HG03460 (cell line): ENCODE data around the gene ITPR1.

Experiments
- ATAC-seq: cut with Tn5 transposase; IDR thresholded peaks from one replicate; pipeline ENCODE4 v1.9.1; 2021; ENCODE audit not compliant: unreplicated experiment

The ITPR1 gene

DNA sequence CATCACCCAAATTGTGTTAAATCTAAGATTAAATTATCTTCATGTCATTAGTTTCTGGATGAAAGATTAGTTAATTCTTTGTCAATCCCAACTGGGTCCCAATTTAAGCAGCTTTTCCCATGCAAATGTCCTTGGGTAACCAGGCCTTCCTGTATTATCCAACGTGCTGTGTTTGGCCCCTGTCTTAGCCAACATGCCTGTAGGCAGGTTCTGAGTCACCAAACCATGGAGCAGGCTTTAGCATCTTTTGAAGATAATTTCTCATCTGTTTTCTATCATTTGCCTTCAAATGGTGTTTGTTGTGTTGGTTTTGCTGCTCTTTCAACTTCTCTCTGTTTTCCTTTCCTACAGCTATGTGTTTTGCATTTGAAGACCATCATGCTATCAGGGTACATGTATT is 216.2 kb downstream of the ITPR1 start:
- ATAC-seq: no peak

DNA sequence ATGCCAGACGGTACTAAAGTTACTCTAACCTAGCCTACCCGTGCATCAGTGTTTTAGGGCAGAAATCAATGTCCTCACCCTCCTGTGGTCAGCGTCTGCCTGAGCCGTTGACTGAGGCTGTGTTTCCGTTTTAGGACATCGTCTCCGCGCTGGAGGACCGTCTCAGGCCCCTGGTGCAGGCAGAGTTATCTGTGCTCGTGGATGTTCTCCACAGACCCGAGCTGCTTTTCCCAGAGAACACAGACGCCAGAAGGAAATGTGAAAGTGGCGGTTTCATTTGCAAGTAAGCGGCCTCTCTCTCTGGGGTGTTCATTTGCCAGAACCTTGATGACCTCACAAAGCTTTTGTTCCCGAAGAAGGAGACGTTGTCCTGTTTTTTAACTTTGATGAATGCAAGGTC is 217.0 kb downstream of the ITPR1 start:
- no peak for ATAC-seq

DNA sequence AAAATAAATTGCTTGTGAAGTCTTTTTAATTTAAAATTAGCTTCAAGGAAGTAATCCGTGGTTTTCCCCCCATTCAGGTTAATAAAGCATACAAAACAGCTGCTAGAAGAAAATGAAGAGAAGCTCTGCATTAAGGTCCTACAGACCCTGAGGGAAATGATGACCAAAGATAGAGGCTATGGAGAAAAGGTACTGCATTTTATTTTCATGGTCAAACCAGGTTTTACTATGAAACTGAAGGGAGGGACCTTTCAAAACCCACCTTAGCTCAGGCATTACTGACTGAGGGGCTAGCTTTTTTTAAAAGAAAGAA is 218.5 kb downstream of the ITPR1 start:
- peak; percentile 22 for ATAC-seq

DNA sequence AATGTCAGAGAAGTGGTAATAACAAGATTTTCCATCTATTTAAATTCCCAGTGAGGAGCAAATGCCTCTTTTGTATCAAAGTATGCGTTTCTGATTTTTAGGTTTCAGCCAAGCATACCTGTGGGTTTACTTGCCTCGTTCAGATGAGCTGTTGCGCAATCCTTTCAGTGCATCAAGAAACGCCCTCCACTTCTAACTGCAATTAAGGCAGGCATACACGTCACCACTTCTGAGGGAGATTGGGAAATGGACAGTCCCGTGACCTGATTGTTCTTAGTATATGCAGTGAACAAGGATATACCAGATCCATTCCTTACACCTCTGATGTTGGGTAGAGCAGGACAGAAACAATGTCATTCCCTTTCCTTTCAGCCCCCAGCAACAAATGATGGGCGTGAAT is 219.0 kb downstream of the ITPR1 start:
- ATAC-seq: no peak

DNA sequence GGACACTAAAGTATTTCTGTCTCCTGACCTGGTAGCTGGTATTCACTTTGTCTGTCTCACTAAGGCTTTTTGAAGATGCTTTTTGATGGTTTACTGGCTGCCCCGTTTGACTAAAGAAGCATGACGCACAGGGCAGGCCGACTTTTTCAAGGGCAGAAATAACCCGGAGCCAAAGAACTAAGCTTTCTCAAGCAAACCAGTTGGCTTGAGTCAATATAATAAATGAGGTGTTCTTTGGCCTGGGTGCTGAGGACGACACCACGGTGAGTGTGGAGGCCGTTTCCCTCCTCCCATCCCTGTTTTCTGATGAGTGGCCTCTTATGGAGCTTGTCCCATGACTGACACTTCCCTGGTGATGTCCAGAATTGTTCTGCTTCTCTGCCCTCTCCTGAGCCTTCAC is 220.9 kb downstream of the ITPR1 start:
- no peak for ATAC-seq

DNA sequence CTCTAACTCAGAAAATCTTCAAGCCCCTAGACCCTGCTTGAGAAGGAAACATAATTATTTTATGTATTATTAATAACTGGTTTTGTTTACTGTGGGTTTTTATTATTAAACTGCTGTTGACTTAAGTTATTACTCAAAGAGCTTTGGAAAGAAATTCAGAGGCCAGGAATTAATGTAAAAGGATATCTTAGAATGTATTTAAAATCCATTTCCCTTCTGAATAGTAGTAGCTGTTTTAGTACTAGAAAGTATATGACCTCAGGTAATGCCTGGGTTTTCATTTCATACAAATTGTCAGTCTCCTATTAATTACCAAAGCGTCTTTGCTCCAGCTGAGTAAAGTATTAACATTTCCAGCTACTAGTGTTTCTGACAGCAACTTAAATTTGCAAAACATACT is 223.1 kb downstream of the ITPR1 start:
- ATAC-seq: no peak

DNA sequence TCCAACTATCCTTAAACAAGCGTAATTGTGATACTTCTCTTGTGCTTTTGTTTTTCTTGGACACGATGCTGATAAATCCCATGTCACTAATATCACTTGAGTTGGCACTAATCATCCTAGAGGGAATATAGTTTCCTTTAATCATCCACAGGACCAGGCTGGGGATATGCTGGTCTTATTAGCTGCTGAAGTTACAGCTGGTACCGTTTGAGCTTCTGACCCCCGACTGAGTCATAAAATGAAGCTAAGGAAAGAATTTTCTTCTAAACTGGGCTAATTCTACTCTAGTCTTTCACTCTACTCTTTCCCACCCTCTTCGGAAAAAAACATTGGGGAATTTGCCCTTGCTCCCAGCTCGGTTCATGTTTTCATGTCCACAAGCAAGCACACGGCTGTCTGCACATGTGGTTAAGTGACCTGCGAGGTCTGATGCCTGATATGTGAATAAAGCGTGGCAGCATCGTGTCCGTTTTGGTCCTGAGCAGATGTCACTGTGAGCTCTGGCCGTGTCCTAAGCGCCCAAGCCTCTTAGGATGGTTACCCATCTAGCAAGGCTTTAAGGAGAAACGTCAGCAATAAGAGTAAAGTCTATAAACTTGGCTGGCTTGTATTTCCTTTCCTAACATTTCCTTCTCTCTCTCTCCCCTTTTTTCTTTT is 223.7 kb downstream of the ITPR1 start:
- ATAC-seq: no peak

DNA sequence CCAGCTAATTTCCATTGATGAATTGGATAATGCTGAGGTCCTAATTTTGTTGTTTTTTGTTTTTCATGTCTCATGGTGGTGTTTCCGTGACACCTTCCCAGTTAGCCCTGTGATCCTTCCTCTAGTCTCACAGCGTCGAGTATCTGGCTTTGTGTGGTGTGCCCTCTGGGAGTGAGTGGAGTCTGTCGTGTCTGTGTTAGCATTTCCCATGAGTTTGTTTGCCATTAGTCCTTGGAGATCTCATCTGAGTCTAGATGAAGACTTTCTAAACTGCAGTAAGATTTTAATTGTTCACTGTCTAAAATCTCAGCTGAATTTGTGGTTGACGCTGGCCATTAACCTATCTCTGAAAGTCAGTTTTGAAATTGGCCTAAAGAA is 224.2 kb downstream of the ITPR1 start:
- no peak for ATAC-seq

DNA sequence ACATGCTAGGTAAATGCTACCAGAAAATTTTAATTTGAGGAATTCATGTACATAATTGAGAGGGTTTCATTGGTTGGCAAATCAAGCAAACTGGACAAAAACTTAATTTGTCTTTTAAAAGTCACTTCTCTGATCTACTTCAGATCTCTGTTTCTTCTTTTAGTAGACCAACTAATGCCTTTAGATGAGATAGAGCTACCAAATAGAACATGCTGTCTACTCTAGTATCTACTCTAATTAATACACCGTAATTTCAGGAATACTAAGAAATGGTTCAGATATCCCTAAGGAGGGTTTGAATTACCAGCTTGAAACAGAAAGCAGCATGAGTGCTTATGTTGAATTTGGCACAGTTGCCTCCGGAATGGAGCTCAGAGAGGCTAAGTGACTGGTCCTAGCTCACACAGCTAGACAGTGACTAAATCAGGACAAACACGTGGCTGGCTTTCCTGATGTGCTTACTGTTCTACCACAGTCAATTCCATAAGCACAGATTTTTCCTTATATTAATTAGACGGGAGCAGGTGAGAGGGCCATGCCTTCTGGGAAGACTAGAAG is 225.1 kb downstream of the ITPR1 start:
- no peak for ATAC-seq

DNA sequence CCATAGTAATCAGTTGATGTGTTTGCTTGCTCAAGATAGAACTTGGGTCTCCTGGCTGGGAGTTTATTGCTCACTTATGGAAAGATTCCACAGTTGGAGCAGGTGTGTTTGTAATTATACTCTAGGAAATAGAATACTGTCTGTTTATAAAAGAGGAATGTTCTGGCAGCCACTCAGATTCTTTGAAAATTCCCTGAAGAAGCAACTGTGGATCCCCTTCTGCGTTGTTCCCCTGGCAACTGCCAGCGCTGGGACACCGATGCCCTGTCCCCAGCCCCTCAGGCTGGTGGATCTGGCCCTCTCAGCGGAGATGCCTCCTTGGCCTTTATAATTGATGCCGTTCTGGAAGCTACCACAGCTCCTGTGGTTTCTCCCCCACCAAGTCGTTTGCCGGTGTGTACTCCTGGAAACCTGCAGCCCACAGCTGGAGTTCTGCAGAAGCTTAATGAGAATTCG is 225.9 kb downstream of the ITPR1 start:
- ATAC-seq: no peak

DNA sequence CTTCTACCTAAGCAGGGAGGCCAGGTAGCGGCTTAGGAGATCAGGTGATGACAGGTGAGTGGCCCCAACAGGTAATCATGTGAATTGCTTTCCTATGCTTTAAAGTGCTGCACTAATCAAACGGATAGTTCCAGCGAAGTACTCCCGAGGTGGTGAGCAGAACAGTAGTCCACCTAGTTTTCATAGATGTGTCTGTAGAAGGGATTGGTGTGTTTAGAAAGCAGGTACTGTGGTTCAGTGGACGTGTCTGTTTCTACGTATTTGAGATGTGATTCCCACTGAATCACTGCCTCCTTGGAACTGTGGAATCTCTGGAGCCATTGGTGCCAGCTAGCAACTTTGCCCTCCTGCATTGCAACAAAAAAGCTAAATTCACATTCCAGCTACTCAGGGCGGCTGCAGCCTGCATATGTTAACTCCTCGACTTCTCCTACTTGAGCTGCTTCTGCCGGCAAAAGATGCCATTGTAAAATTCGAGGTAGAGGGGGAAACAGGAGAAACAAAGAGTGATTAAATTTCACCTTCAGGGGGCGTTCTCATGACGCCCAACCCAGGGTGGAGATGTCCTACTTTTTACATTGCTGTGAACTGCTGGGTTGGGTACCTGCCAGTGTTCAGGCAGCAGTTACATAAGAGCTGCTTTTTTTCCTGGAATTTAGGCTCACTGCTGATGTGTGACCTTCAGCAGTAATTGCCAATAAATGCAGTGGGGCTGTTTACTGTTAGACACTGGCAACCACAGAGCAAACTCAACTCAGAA is 227.3 kb downstream of the ITPR1 start:
- no peak for ATAC-seq

DNA sequence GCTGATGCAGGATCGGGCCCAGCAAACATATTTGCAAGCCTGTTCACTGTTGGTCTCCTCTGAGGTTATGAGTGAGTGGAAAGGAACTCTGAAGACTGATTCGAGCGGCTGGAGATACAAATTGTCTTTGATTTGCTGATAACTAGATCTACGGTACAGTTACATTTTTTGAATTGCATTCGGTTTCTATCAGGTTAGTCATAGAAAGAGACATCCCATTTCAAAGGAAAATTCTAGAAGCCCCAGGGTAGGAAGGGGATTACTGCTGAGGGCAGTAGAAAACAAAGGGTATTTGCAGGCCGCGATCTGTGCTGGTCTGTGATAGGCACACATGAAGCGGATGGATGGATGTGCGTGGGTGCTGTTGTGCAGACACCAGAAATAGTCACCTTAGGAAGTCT is 228.4 kb downstream of the ITPR1 start:
- ATAC-seq: no peak

DNA sequence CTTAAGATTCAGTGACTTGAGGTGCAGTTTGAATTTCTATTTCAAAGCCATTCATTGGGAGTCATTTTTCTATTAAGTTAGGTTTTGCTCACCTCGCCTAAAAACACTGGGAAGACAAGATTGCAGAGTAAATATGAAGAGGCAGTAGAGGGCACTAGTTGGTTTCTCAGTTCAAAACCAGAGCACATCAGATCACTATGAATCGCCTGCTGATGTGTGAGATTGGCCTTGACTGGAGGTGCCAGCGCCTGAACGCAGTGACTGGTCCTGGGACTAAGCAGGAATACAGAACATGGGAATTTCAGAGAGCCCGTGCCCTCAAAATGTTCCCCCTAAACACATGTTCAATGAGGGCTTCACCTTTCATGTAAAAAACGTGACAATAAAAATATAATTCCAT is 229.0 kb downstream of the ITPR1 start:
- peak; percentile 73 for ATAC-seq

DNA sequence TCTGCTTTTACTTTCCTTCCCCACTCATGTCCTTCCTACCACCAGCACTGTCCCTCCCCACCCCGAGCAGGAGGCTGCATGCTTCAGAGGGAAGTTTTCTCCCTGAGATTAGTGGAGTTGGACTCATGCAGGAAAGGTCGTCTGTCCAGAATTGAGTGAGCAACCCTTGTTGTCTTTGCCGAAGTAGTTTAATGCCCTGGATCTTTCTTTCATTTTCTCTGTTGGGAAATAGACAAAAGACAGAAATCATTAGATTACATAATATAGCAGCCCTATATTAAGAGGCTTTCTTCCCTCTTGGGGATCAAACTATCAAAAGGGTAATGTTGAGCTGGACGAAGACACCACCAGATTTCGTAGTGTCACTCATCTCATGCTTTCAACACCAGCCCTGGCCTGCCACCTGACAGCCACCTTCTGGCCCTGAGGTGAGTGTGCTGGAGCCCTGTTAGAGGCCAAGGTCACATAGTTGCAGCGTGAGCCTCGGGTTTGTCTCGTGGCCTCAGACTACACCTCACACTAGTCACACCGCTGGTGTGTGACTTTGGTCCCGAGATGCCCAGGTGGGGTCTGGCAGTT is 231.0 kb downstream of the ITPR1 start:
- no peak for ATAC-seq

DNA sequence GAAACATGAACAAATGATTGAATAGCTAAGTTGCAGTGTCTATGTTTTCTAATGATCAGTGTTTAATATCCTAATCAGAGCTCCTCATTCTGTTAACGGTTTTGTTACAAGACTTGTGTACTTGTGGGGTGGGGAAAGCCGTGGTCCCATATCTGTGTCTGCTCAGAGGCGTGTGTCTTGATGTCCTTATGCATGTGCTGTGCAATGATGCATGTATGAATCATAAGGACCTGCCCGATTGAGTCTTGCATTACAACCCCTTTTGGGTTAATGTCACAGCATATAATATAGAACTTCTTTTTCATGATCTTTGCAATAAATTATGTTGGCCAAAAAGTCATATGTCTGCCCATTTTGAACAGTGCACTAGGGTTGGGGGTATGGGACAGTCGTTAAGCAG is 233.4 kb downstream of the ITPR1 start:
- no peak for ATAC-seq

DNA sequence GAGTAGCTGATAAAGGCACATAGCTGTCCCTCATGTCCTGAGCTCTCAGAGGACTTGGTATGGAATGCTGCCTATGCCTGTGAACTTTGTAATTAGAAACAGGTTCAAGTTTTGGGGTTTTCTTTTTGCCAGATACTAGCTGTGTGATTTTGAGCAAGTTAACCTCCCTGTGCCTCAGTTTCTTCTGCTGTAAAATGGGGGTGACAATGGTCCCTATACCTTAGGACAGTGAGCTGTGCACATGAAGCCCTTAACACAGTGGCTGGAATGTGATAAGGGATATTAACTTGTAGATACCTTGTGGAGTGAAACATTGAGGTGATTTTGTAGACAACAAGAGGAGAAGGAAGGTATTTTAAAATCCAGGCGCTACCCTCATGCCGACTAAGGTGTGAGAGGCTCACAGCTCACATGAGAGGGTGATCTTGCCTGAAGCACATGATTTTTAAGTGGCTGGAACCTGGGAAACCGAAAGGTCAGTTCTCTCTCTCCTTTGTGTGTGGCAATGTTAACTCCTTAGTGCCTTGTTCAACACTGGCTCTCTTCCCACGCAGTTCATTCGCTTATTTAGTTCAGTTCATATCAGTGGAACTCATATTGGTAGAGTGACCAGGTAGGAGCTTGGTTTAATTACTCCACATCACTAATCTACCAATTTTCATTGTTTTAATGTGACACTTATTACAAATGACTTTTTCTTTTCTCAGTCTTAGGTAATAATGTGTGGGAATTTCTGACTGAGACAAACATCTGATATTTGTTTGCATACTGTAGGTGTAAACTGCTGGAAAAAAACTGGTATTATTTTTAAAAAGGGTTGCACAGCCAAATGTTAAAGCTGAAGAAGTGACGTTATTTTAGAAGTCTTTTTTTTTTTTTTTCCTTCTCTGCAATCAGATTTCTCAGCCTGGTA is 236.2 kb downstream of the ITPR1 start:
- no peak for ATAC-seq

DNA sequence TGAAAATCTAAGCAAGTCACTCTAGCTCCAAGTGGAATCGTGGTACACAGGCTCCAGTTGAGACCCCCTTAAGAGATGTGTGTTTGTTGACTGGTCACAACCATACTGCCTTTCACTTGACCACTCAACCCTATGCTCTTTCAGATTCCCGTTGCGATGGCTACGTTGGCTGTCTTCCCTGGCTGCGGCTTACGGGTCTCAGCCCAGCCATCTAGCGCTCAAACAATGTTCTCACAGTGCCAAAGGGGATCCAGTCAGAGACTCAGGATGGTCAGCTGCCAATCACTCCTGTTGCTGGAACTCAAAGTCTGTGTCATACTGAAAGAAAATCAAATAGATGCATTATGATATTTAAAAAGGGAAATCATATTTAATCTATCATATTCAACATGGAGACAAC is 237.6 kb downstream of the ITPR1 start:
- ATAC-seq: no peak

DNA sequence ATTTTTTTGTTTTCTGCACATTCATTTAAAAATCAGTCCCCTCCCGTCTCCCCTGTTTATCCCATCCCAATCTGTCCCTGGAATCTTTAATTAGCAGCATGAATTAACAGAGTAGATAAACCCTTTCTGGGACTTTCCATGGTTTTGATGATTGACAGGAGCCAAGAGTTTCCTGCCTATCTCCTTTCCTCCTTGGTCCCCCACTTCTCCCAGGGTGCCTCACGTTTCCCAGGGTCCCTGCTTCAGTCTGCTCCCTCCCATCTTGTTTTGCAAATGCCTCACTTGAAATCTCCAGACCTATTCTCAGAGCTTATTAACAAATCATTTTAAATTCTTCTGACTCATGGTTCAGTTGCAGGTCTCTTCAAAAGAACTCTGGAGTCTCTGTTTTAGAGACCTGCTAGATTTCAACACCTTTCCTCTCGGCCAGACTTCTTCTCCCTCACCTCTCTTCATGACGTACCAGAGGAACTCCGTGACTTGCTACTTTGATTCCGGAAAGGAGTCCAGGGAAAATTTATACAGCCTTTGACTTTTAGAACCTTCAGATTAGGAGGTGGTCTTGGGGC is 238.5 kb downstream of the ITPR1 start:
- no peak for ATAC-seq

DNA sequence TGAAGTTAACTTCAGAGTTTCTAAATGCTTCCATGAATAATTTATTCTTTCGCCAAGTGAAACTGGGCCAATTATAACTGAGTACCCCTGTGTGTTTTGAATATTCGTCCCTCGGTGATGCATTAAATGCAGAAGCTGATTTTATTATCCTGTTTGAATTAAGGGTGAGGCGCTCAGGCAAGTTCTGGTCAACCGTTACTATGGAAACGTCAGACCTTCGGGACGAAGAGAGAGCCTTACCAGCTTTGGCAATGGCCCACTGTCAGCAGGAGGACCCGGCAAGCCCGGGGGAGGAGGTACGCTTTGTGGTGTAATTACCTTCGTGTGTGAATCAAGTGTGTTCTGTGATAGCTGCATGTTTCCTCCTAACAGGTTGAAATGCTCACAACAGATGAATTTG is 239.8 kb downstream of the ITPR1 start:
- ATAC-seq: no peak

DNA sequence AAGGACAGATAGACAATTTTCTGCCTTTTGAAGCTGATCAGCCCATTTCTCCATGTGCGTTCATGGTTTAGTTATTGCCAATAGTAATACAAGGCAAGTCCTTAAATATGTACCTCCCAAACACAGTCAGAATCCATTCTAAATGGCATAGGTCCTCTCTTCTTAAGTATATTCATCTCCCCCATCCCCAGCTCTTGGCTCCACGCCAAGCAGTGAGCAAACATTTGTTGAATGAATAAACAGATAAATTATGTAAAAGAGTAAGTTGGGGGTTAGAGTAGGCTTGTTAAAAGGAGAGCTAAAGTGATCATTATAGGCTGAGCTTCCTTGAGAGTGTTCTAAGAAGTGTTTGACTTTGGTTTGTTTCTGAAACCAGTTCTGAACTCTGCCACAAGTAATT is 241.3 kb downstream of the ITPR1 start:
- ATAC-seq: no peak

DNA sequence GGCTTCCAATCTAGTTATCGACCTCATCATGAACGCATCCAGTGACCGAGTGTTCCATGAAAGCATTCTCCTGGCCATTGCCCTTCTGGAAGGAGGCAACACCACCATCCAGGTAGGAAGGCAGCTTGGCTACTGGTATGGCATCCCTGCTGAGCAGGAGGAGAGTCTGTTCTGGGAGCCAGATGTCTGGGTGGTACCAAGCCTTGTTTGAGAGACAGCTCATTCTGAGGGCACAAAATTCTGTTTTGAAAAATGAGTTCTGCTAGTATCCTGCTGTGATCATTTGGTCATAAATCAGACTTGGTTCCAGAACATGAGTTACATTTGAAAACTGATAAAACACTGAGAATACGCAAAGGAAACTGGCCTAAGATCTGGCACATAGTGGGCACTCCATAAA is 242.1 kb downstream of the ITPR1 start:
- ATAC-seq: no peak
